Naive thymus-derived CD4-positive, alpha-beta T cell (primary cell): ENCODE data around the gene CSNK1G1. TPM values are rescaled to one million over a fixed set of nuclear protein-coding genes. Genes with fewer than 3 reads are reported as not detected.

ENCODE experiments used
- ATAC-seq: fragments of 150-1000 bp; cut with Tn5 transposase; 2 replicates; pipeline ENCODE4 v1.10.0; 2021; ENCODE audit warnings: mild to moderate bottlenecking, moderate library complexity
- CTCF ChIA-PET: fragments of 350-600 bp; sonication (Branson Sonifier 250); formaldehyde crosslinking; loops from one replicate; lab custom pipeline; 2021; ENCODE audit warnings: antibody characterized with exemption; lab: Charles Lee
- POLR2A ChIA-PET: fragments of 350-600 bp; sonication (Branson Sonifier 250); formaldehyde crosslinking; loops from one replicate; lab custom pipeline; 2021; ENCODE audit warnings: antibody characterized with exemption, inconsistent platforms; lab: Charles Lee
- DNase-seq, 9 donors: peaks; one replicate each; pipeline versions ENCODE4 v3.0.0 to v3.0.0-alpha.2; 2020 to 2022; ENCODE audit warnings: mixed read lengths in 1 of 9
- H3K27ac ChIP-seq: one replicate; pipeline ENCODE4 v1.7.0; 2013; ENCODE audit warnings: mild to moderate bottlenecking, low read depth, low read length, moderate library complexity
- H3K27me3 ChIP-seq, 2 donors: one replicate each; pipeline ENCODE4 v1.7.0; 2013; ENCODE audit warnings: low read length in 2 of 2, mild to moderate bottlenecking in 2 of 2, moderate library complexity in 2 of 2; ENCODE audit not compliant: control insufficient read depth in 2 of 2, insufficient read depth in 2 of 2
- H3K36me3 ChIP-seq, 3 experiments: 1 replicate in 2 of 3; 2 replicates in 1 of 3; pipeline ENCODE4 v1.7.0; 2013; ENCODE audit warnings: low read length in 3 of 3, mild to moderate bottlenecking in 3 of 3, moderate library complexity in 1 of 3; ENCODE audit not compliant: insufficient read depth in 3 of 3, control insufficient read depth in 2 of 3
- H3K4me1 ChIP-seq, 2 donors: one replicate each; pipeline ENCODE4 v1.7.0; 2013; ENCODE audit warnings: low read length in 2 of 2, mild to moderate bottlenecking in 2 of 2, moderate library complexity in 1 of 2; ENCODE audit not compliant: control insufficient read depth in 2 of 2, insufficient read depth in 2 of 2
- H3K4me3 ChIP-seq: 2 replicates; pipeline ENCODE4 v1.7.0; 2013; ENCODE audit warnings: mild to moderate bottlenecking, low read length
- H3K9me3 ChIP-seq, 3 experiments: 1 replicate in 2 of 3; 2 replicates in 1 of 3; pipeline ENCODE4 v1.7.0; 2013; ENCODE audit warnings: low read length in 3 of 3; ENCODE audit not compliant: control insufficient read depth in 2 of 3
- H3K27ac Mint-ChIP-seq, 9 donors: one replicate each; pipeline ENCODE4 v1.8.0; 2020 to 2022; ENCODE audit warnings: mixed read lengths in 9 of 9, mild to moderate bottlenecking in 8 of 9, moderate library complexity in 5 of 9, inconsistent platforms in 2 of 9
- H3K27me3 Mint-ChIP-seq, 5 donors: one replicate each; pipeline ENCODE4 v1.8.0; 2021 to 2022; ENCODE audit warnings: mixed read lengths in 5 of 5, mild to moderate bottlenecking in 1 of 5
- H3K36me3 Mint-ChIP-seq, 5 donors: one replicate each; pipeline ENCODE4 v1.8.0; 2020 to 2022; ENCODE audit warnings: mixed read lengths in 5 of 5, mild to moderate bottlenecking in 3 of 5, inconsistent platforms in 1 of 5
- H3K4me1 Mint-ChIP-seq, 7 donors: one replicate each; pipeline ENCODE4 v1.8.0; 2020 to 2022; ENCODE audit warnings: mixed read lengths in 7 of 7, mild to moderate bottlenecking in 3 of 7, inconsistent platforms in 1 of 7
- H3K4me3 Mint-ChIP-seq, 10 donors: one replicate each; pipeline ENCODE4 v1.8.0; 2020 to 2022; ENCODE audit warnings: mild to moderate bottlenecking in 10 of 10, mixed read lengths in 10 of 10, moderate library complexity in 6 of 10, inconsistent platforms in 2 of 10
- H3K9me3 Mint-ChIP-seq, 11 donors: one replicate each; pipeline ENCODE4 v1.8.0; 2020 to 2022; ENCODE audit warnings: mixed read lengths in 11 of 11, mild to moderate bottlenecking in 4 of 11, inconsistent platforms in 1 of 11, moderate library complexity in 1 of 11
- intact Hi-C, 2 donors: fragments of 100-400 bp; cut with micrococcal nuclease; formaldehyde crosslinking; loops; one replicate each; pipeline ENCODE4 v1.15.1; 2023
- polyA plus RNA-seq, 2 donors: library from polyadenylated mRNA; unstranded; fragments of 300-500 nt; fragmentation: Illumina TruSeq; gene quantifications; one replicate each; pipeline ENCODE4 v1.2.3, GENCODE V29; 2021
- total RNA-seq, 6 experiments: library from RNA in 5 of 6; stranded (reverse) in 5 of 6; gene quantifications; 1 replicate in 5 of 6; 2 replicates in 1 of 6; pipeline ENCODE4 v1.2.3 and lab custom pipeline; 2021 to 2026

CSNK1G1 gene
- total and polyA plus RNA-seq, 7 experiments from 2014 or later = 18.2 to 31.4 (median 26.4) TPM

DNA sequence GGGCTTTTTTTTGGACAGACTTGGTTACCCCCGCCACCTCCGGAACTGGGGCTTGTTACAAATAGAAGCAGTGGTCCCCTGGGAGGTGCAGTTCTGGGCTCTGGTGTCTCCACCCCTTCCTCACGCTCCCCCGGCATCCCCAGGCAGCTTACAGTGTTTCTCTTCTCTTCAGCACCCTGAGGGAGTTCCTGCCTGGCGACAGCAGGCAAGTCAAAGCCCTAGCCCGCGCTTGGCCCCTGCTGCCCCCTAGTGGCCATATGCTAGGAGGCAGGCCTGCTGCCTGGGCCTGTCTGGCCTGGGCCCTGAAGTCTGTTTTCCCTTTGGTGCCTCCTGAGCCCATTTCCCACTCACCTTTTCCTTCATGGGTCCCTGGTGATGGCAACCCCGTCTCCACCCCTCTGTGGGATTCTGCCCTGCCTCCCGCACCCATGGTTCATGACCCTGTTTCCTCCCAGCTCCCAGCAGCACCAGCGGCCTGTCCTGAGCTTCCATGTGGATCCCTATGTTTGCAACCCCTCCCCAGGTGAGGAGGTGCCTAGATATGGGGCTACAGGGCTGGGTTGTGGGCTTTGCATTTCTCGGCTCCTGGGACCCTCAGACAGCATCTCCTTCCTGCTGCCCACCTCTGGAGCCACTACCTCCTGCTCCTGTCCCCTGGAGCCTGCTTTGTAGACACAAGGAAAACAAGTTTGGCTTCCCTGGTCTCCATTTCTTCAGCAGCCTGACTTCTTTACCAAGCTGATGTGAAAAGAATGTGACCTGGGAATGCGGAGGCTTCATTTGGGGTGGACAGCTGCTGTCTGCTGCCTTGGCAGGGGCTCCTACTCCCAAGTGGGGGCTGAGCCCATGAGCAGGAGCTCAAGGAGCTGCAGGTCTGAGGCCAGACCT is 202.2 kb downstream of the CSNK1G1 start:
- H3K27me3 ChIP-seq = peaks cover 0 to 4% of the 10 kb centered on the region in 2 donors
- CTCF ChIA-PET = interaction anchor here (0.6 to 3.4 kb wide), 7 partner anchors 9 to 624 kb away, joined by 3 to 11 read pairs (median 3); partner anchors contain the start of gene PPIB
- Mint-ChIP-seq H3K36me3 (peaks cover 3 to 24% (median 14%) of the 10 kb centered on the region in 5 donors), H3K9me3 (no peaks in the 10 kb centered on the region), H3K4me1 (peaks cover 30 to 48% (median 39%) of the 10 kb centered on the region in 7 donors), H3K27me3 (peaks cover 0 to 16% (median 8%) of the 10 kb centered on the region in 5 donors), H3K4me3 (peak overlapping the region; percentile 60 to 85 (median 79)), H3K27ac (peak overlapping the region in 6 of 9 donors; percentile 14 to 74 (median 31))
- H3K27ac ChIP-seq = peak overlapping the region; percentile 25
- ATAC-seq (peak; percentile 97), DNase-seq (peak; percentile 77 to 96 (median 88))
- peaks cover 9 to 49% (median 12%) of the 10 kb centered on the region in 3 experiments for H3K36me3 ChIP-seq
- POLR2A ChIA-PET = interaction anchor here (0.6 to 6.0 kb wide), 4 partner anchors 9 to 238 kb away, joined by 3 to 55 read pairs (median 4); partner anchors contain the start of gene PPIB
- H3K4me3 ChIP-seq = peak overlapping the region; percentile 34
- intact Hi-C loops = loop anchor here (1.0 to 10.0 kb wide), 10 partner anchors 10 to 674 kb away; partner anchors contain the start of genes HERC1 (in 2 of the 2), PPIB (in 2 of the 2), PIF1 (in 1 of the 2) and SNX1 (in 1 of the 2)
- peaks cover 10 to 21% of the 10 kb centered on the region in 2 donors for H3K4me1 ChIP-seq
- H3K9me3 ChIP-seq = no peaks in the 10 kb centered on the region

DNA sequence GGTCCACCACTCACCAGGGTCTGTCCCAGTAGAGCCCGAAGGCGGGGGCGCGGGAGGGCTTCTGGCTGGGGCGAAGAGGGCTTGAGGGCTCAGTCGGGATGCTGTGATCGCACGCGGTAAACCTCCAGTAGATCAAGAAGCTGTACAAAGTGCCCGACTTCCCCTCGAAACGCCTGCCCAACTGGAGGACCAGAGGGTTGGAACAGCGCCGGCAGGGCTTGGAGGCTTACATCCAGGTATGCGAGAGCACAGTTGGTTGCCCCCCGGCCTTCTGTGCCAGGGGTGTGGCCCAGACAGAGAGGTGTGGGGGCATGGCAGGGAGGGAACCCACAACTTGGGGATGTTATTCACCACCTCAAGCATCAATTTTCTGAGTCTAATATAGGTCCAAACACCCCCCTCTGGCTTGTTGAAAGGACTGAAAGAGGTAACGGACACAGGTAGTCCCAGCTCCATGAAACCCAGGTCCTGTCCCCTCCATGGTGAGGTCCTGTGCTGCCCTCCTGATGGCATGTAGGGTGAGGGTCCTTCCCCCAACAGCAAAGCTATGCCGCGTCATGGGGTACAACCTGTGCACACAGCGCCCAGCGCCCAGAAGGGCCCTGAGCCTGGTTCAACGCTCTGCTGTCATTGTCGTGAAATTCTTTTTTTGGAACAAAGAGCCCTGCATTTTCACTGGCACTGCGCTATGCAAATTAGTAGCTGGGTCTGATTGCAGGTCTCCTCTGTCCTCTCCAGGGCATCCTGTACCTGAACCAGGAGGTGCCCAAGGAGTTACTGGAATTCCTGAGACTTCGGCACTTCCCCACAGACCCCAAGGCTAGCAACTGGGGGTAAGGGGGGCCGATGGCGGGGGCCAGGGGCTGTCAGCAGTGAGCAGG is 203.2 kb downstream of the CSNK1G1 start:
- peak overlapping the region; percentile 34 for H3K4me3 ChIP-seq
- no peak for ATAC-seq

DNA sequence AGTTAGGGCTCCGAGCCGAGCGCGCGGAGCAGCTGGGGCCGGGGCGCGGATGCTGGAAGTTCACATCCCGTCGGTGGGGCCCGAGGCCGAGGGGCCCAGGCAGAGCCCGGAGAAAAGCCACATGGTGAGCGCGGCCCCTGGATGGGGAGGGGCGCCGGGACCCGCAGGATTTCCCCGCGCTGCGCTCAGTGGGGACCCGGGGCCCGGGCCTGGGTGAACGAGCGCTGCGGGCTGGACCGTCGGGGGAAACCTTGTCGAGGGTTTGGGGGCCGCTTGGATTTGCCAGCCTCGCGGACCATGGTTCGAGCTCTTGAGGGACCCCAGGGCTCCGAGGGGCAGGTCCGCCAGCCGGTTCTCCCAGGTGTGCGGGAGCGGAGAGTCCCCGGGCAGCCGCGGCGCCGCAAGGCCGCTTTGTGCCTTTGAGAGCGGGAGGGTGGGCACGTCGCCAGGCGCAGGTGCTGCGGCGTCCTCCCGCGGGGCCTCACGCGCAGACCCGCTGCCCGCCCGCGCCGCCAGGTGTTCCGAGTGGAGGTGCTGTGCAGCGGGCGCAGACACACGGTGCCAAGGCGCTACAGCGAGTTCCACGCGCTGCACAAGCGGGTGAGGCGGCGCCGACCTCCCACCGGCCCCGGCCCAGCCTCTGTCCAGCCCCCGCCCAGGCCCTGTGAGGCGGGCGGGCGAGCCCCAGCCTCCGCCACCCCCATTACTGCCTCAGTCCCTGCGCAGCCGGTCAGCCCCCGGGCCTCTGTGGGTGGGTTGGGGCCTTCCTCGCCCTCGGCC is 204.1 kb downstream of the CSNK1G1 start, which contains the start of gene SNX22:
TSS of gene SNX22 (plus strand) at position 5 of the 780 bp plus-strand sequence. CDS start at position 50, 45 bp downstream.
- intact Hi-C loops = loop anchor here (2.0 to 10.0 kb wide), 7 partner anchors 15 to 675 kb away; partner anchors contain the start of genes HERC1 (in 2 of the 2), PIF1 (in 1 of the 2) and SNX1 (in 1 of the 2)
- H3K27ac ChIP-seq = peak within 1 kb of the TSS; percentile 18
- peak within 1 kb of the TSS; percentile 70 to 82 (median 75) for H3K4me3 Mint-ChIP-seq
- peaks cover 5 to 31% (median 9%) of the 10 kb centered on the region in 3 experiments for H3K36me3 ChIP-seq
- H3K27ac Mint-ChIP-seq = peak within 1 kb of the TSS in 3 of 9 donors; percentile 9 to 31 (median 23)
- peak within 1 kb of the TSS; percentile 33 for H3K4me3 ChIP-seq
- H3K9me3 Mint-ChIP-seq = no peaks in the 10 kb centered on the region
- ChIA-PET POLR2A (interaction anchor here (6.0 kb wide), 1 partner anchor 10 kb away, joined by 55 read pairs; the partner anchor contains the start of gene PPIB), CTCF (interaction anchor here (1.5 to 3.4 kb wide), 2 partner anchors 11 to 48 kb away, joined by 3 to 11 read pairs; partner anchors contain the start of gene PPIB)
- DNase-seq = peak in 8 of 9 donors; percentile 22 to 46 (median 32)
- peaks cover 0 to 16% (median 8%) of the 10 kb centered on the region in 5 donors for H3K27me3 Mint-ChIP-seq
- no peaks in the 10 kb centered on the region for H3K9me3 ChIP-seq
- H3K36me3 Mint-ChIP-seq = peaks cover 0 to 15% (median 0%) of the 10 kb centered on the region in 5 donors
- peaks cover 0 to 4% of the 10 kb centered on the region in 2 donors for H3K27me3 ChIP-seq
- peak; percentile 6 for ATAC-seq
- peaks cover 8 to 21% of the 10 kb centered on the region in 2 donors for H3K4me1 ChIP-seq
- peaks cover 18 to 37% (median 32%) of the 10 kb centered on the region in 7 donors for H3K4me1 Mint-ChIP-seq

More for the DNA sequence above, 203.2 kb downstream of the CSNK1G1 start:
- H3K27ac Mint-ChIP-seq = peak overlapping the region in 4 of 9 donors; percentile 9 to 31 (median 24)
- H3K4me3 Mint-ChIP-seq = peak overlapping the region; percentile 14 to 82 (median 69)
- peaks cover 0 to 16% (median 8%) of the 10 kb centered on the region in 5 donors for H3K27me3 Mint-ChIP-seq
- H3K4me1 Mint-ChIP-seq = peaks cover 21 to 42% (median 32%) of the 10 kb centered on the region in 7 donors
- Histone ChIP-seq H3K36me3 (peaks cover 5 to 39% (median 9%) of the 10 kb centered on the region in 3 experiments), H3K4me1 (peaks cover 8 to 21% of the 10 kb centered on the region in 2 donors), H3K27ac (peak overlapping the region; percentile 18), H3K27me3 (peaks cover 0 to 4% of the 10 kb centered on the region in 2 donors), H3K9me3 (no peaks in the 10 kb centered on the region)
- H3K9me3 Mint-ChIP-seq = no peaks in the 10 kb centered on the region
- CTCF ChIA-PET = interaction anchor here (0.6 to 3.4 kb wide), 6 partner anchors 8 to 625 kb away, joined by 3 to 11 read pairs (median 4); partner anchors contain the start of gene PPIB
- POLR2A ChIA-PET = interaction anchor here (0.6 to 6.0 kb wide), 3 partner anchors 10 to 237 kb away, joined by 3 to 55 read pairs (median 4); partner anchors contain the start of gene PPIB
- peak in 3 of 9 donors; percentile 14 to 20 (median 18) for DNase-seq
- peaks cover 0 to 17% (median 7%) of the 10 kb centered on the region in 5 donors for H3K36me3 Mint-ChIP-seq
- intact Hi-C loops = loop anchor here (1.0 to 10.0 kb wide), 10 partner anchors 11 to 675 kb away; partner anchors contain the start of genes HERC1 (in 2 of the 2), PPIB (in 2 of the 2), PIF1 (in 1 of the 2) and SNX1 (in 1 of the 2)

DNA sequence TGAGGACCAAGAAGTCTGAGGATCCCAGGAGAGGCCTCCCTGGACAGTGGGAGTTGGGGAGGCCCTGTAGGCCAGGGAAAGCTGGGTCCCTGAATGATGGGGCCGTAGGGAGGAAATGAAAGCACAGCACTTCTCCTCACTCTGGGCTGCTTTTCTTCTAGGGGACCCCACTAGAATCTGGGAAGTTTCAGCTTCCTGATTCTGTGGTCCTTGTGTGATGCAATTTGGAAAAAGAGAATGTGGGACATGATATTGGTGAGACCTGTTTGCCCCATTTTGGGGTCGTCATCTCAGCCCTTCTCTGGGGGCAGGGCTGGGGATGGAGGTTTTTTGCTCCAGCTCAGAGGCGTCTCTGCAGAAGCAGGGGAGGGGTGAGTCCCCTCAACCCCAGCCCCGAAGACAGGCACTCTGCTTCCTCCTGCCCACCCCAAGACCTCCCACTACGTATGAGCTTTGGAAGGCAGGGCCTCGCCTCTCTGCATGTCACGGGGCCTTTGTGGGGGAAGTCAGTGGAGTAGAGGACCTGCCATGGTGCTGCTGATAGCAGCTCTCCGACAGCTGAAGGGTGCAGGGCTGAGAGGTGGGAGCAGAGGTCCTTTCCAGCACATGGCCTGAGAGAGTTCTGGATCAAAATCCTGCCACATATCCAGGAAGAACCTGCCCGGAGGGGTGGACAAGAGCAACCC is 205.9 kb downstream of the CSNK1G1 start:
- intact Hi-C loops = loop anchor here (5.0 to 10.0 kb wide), 5 partner anchors 38 to 677 kb away; partner anchors contain the start of genes HERC1 (in 2 of the 2) and PIF1 (in 1 of the 2)
- no peak for DNase-seq
- Mint-ChIP-seq H3K4me3 (peak overlapping the region in 7 of 10 donors; percentile 9 to 53 (median 29)), H3K27me3 (peaks cover 0 to 16% (median 8%) of the 10 kb centered on the region in 5 donors), H3K4me1 (peaks cover 17 to 37% (median 32%) of the 10 kb centered on the region in 7 donors), H3K9me3 (no peaks in the 10 kb centered on the region), H3K36me3 (peaks cover 0 to 10% (median 0%) of the 10 kb centered on the region in 5 donors), H3K27ac (peak overlapping the region in 5 of 9 donors; percentile 12 to 82 (median 66))
- Histone ChIP-seq H3K27me3 (peaks cover 0 to 4% of the 10 kb centered on the region in 2 donors), H3K27ac (no peak overlapping the region), H3K4me1 (peaks cover 8 to 21% of the 10 kb centered on the region in 2 donors), H3K4me3 (no peak overlapping the region), H3K9me3 (no peaks in the 10 kb centered on the region), H3K36me3 (peaks cover 0 to 12% (median 0%) of the 10 kb centered on the region in 3 experiments)
- ChIA-PET CTCF (interaction anchor here (0.6 kb wide), 1 partner anchor 539 kb away, joined by 3 read pairs; no protein-coding TSS in a partner anchor), POLR2A (interaction anchor here (0.6 to 6.0 kb wide), 2 partner anchors 12 to 453 kb away, joined by 3 to 55 read pairs; partner anchors contain the start of gene PPIB)
- ATAC-seq = no peak
